HG03025 (cell line): ENCODE data around the gene SLC6A9.
A peak's percentile ranks its signal among the peaks of the same experiment; 100 is the strongest.

Experiments
- ATAC-seq: cut with Tn5 transposase; IDR thresholded peaks from one replicate; pipeline ENCODE4 v1.9.1; 2021; ENCODE audit warnings: mild to moderate bottlenecking, moderate library complexity; ENCODE audit not compliant: unreplicated experiment, low FRiP score

SLC6A9 gene

GRCh38 chr1:43953361-43953760 lies 77.9 kb downstream of the SLC6A9 start:
- ATAC-seq: no peak

GRCh38 chr1:43952731-43953346 lies 78.4 kb downstream of the SLC6A9 start:
- no peak for ATAC-seq

- ATAC-seq: no peak
Observed at GRCh38 chr1:43951021-43951985, 80.0 kb downstream of the SLC6A9 start.

- no peak for ATAC-seq
Observed at GRCh38 chr1:43949678-43950077, 81.6 kb downstream of the SLC6A9 start.

- no peak for ATAC-seq
Observed at GRCh38 chr1:43947874-43948437, 83.3 kb downstream of the SLC6A9 start.

- peak; percentile 19 for ATAC-seq
Observed at GRCh38 chr1:43947061-43947873, 84.0 kb downstream of the SLC6A9 start.
